HepG2 (cell line): ENCODE measurements around the gene ASB4. TPM values are rescaled to one million over a fixed set of nuclear protein-coding genes. Genes with fewer than 3 reads are reported as not detected.
A peak's percentile ranks its signal among the peaks of the same experiment; 100 is the strongest.

Source experiments
- ATF7-NPFF ChIP-seq: sonication (generic); formaldehyde crosslinking; IDR thresholded peaks from 2 replicates; pipeline ENCODE4 v1.8.1; 2023; ENCODE audit warnings: mild to moderate bottlenecking, low read depth, missing genetic modification reagents, moderate library complexity
- GFI1 ChIP-seq: sonication (generic); formaldehyde crosslinking; IDR thresholded peaks from 2 replicates; pipeline ENCODE4 v1.5.0; 2020; ENCODE audit warnings: missing genetic modification reagents, mild to moderate bottlenecking, borderline replicate concordance
- GPBP1L1 ChIP-seq: sonication (generic); formaldehyde crosslinking; IDR thresholded peaks from 2 replicates; pipeline ENCODE4 v1.5.0; 2020; ENCODE audit warnings: mild to moderate bottlenecking, missing genetic modification reagents
- HOXA9 ChIP-seq: sonication (generic); formaldehyde crosslinking; IDR thresholded peaks from 2 replicates; pipeline ENCODE4 v1.8.1; 2022; ENCODE audit warnings: missing genetic modification reagents, mild to moderate bottlenecking, moderate library complexity, borderline replicate concordance
- MYC ChIP-seq: sonication (generic); formaldehyde crosslinking; IDR thresholded peaks from 2 replicates; pipeline ENCODE4 v1.9.0; 2021; ENCODE audit warnings: missing genetic modification reagents, borderline replicate concordance
- SKIL ChIP-seq: sonication (generic); formaldehyde crosslinking; IDR thresholded peaks from 2 replicates; pipeline ENCODE4 v1.8.0; 2022; ENCODE audit warnings: missing genetic modification reagents, mild to moderate bottlenecking, moderate library complexity, borderline replicate concordance
- SMARCC2 ChIP-seq: fragments of 450-650 bp; IDR thresholded peaks from 2 replicates; pipeline ENCODE4 v1.6.1; 2017; ENCODE audit warnings: antibody characterized with exemption, mild to moderate bottlenecking
- ZNF331 ChIP-seq: sonication (generic); formaldehyde crosslinking; IDR thresholded peaks from 2 replicates; pipeline ENCODE4 v1.4.0; 2020; ENCODE audit warnings: missing genetic modification reagents
- ZNF766 ChIP-seq: sonication (generic); formaldehyde crosslinking; IDR thresholded peaks from 2 replicates; pipeline ENCODE4 v1.5.0; 2020; ENCODE audit warnings: missing genetic modification reagents, borderline replicate concordance
- ZSCAN20 ChIP-seq: sonication (generic); formaldehyde crosslinking; IDR thresholded peaks from 2 replicates; pipeline ENCODE4 v1.4.0; 2020; ENCODE audit warnings: missing genetic modification reagents, mild to moderate bottlenecking, borderline replicate concordance
- polyA plus RNA-seq, 8 experiments: library from polyadenylated mRNA; depleted of rRNA in 3 of 8; stranded (reverse) in 7 of 8; unstranded in 1 of 8; fragments of >200 nt; fragmentation: Illumina TruSeq in 4 of 8; extraction: Trizol in 4 of 8; gene quantifications; 2 replicates each; pipeline versions ENCODE4 v1.2.1 to v1.2.3, GENCODE V29; 2011 to 2016; ENCODE audit warnings: low read depth in 4 of 8, missing spikeins in 1 of 8, mixed read lengths in 1 of 8; ENCODE audit not compliant: insufficient read depth in 1 of 8
- total RNA-seq, 5 experiments: library from RNA; depleted of rRNA; stranded (reverse); fragments of >200 nt; fragmentation: Illumina TruSeq; extraction: Trizol; gene quantifications; 2 replicates each; pipeline ENCODE4 v1.2.3, GENCODE V29; 2016; ENCODE audit warnings: low read depth in 1 of 5
- TF ChIP-seq, protein P1 (sequence below): sonication (generic); formaldehyde crosslinking; IDR thresholded peaks from 2 replicates; pipeline ENCODE4 v1.5.1; 2020; ENCODE audit warnings: missing genetic modification reagents, mild to moderate bottlenecking, borderline replicate concordance
- TF ChIP-seq, protein P2 (sequence below): IDR thresholded peaks from 2 replicates; pipeline ENCODE4 v1.6.1; 2016; ENCODE audit warnings: mild to moderate bottlenecking, missing biosample characterization, missing genetic modification reagents
- TF ChIP-seq, protein P3 (sequence below): sonication (generic); formaldehyde crosslinking; IDR thresholded peaks from 2 replicates; pipeline ENCODE4 v1.5.1; 2020; ENCODE audit warnings: mild to moderate bottlenecking, missing genetic modification reagents, borderline replicate concordance

Gene ASB4
- total and polyA plus RNA-seq, 2 of the 13 experiments (the other 11 are each of a cell fraction or from before 2014, with no cell fraction given), result 1.1 to 4.0 TPM

GRCh38 chr7:95470452-95470851 is 15.3 kb upstream of the ASB4 start (continued):
- TF ChIP-seq, protein P1, sequence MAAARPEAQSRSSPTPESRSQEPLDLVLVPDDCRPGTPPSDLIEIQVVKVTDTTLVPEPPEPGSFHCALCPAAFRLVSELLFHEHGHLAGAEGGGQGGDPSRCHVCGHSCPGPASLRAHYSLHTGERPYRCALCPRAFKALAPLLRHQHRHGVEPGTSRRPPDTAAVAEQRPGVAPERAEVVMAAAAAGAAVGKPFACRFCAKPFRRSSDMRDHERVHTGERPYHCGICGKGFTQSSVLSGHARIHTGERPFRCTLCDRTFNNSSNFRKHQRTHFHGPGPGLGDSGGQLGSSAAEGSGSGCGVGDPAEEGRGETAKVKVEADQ, result no peak
- TF ChIP-seq MYC (no peak), SKIL (no peak), SMARCC2 (no peak), ZSCAN20 (CRISPR knock-in tag) (no peak), HOXA9 (no peak), ZNF331 (CRISPR knock-in tag) (no peak), ZNF766 (CRISPR knock-in tag) (no peak), ATF7-NPFF (CRISPR knock-in tag) (no peak), GPBP1L1 (no peak), GFI1 (0 out of 2 replicates have a peak, but pooled peaks have one; percentile 26)
- TF ChIP-seq, protein P2, sequence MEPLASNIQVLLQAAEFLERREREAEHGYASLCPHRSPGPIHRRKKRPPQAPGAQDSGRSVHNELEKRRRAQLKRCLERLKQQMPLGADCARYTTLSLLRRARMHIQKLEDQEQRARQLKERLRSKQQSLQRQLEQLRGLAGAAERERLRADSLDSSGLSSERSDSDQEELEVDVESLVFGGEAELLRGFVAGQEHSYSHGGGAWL (CRISPR knock-in tag), result no peak
- TF ChIP-seq, protein P3, sequence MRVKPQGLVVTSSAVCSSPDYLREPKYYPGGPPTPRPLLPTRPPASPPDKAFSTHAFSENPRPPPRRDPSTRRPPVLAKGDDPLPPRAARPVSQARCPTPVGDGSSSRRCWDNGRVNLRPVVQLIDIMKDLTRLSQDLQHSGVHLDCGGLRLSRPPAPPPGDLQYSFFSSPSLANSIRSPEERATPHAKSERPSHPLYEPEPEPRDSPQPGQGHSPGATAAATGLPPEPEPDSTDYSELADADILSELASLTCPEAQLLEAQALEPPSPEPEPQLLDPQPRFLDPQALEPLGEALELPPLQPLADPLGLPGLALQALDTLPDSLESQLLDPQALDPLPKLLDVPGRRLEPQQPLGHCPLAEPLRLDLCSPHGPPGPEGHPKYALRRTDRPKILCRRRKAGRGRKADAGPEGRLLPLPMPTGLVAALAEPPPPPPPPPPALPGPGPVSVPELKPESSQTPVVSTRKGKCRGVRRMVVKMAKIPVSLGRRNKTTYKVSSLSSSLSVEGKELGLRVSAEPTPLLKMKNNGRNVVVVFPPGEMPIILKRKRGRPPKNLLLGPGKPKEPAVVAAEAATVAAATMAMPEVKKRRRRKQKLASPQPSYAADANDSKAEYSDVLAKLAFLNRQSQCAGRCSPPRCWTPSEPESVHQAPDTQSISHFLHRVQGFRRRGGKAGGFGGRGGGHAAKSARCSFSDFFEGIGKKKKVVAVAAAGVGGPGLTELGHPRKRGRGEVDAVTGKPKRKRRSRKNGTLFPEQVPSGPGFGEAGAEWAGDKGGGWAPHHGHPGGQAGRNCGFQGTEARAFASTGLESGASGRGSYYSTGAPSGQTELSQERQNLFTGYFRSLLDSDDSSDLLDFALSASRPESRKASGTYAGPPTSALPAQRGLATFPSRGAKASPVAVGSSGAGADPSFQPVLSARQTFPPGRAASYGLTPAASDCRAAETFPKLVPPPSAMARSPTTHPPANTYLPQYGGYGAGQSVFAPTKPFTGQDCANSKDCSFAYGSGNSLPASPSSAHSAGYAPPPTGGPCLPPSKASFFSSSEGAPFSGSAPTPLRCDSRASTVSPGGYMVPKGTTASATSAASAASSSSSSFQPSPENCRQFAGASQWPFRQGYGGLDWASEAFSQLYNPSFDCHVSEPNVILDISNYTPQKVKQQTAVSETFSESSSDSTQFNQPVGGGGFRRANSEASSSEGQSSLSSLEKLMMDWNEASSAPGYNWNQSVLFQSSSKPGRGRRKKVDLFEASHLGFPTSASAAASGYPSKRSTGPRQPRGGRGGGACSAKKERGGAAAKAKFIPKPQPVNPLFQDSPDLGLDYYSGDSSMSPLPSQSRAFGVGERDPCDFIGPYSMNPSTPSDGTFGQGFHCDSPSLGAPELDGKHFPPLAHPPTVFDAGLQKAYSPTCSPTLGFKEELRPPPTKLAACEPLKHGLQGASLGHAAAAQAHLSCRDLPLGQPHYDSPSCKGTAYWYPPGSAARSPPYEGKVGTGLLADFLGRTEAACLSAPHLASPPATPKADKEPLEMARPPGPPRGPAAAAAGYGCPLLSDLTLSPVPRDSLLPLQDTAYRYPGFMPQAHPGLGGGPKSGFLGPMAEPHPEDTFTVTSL, result peak; percentile 59; the same call in 1 of the 2 replicates
